ENCODE measurements around the gene PPFIA1. TPM values are rescaled to one million over a fixed set of nuclear protein-coding genes. Genes with fewer than 3 reads are reported as not detected.

The PPFIA1 gene
- total RNA-seq, 4 donors from 2014 or later = 50.9 to 57.9 (median 54.6) TPM

GRCh38 chr11:70394211-70394950 lies 123.9 kb downstream of the PPFIA1 start:
- no peaks in the 10 kb centered on the region for H3K27me3 ChIP-seq
- intact Hi-C loops (cut with DNase I) = no loop called here
- H3K36me3 ChIP-seq = no peaks in the 10 kb centered on the region
- no peak overlapping the region for H3K27ac ChIP-seq
- no peak overlapping the region for H3K4me3 ChIP-seq (replicated peaks in 1 of 3)
- WGBS, 2 donors = 94% methylated on average over 15 of the region's 15 CpGs
- no peaks in the 10 kb centered on the region for H3K9me3 ChIP-seq
- peaks cover 5 to 7% of the 10 kb centered on the region in 2 donors for H3K4me1 ChIP-seq
- DNase-seq = no peak
- no peak for TF ChIP-seq CTCF (IDR thresholded peaks at IDR 0.05)
- TF ChIP-seq POLR2A (IDR thresholded peaks at IDR 0.05) = no peak

- peak overlapping the region in 1 of 3 donors; percentile 95 for H3K4me3 ChIP-seq (replicated peaks in 1 of 3)
- H3K4me1 ChIP-seq = peaks cover 20 to 22% of the 10 kb centered on the region in 2 donors
- H3K9me3 ChIP-seq = no peaks in the 10 kb centered on the region
- peak overlapping the region in 2 of 3 donors; percentile 68 to 87 for H3K27ac ChIP-seq
- peak in 1 of 2 donors; percentile 19 for DNase-seq
- TF ChIP-seq CTCF (IDR thresholded peaks at IDR 0.05) (no peak), POLR2A (IDR thresholded peaks at IDR 0.05) (no peak)
- no peaks in the 10 kb centered on the region for H3K27me3 ChIP-seq
- intact Hi-C loops (cut with DNase I) = loop anchor here (5.0 kb wide), 1 partner anchor 120 kb away; no protein-coding TSS in a partner anchor
- no peaks in the 10 kb centered on the region for H3K36me3 ChIP-seq
- 43 to 51% methylated on average over 18 of the region's 18 CpGs for WGBS, 2 donors
Measured at GRCh38 chr11:70397336-70397982, 127.0 kb downstream of the PPFIA1 start.

- H3K4me3 ChIP-seq (replicated peaks in 1 of 3) = peak within 1 kb of the TSS; percentile 93 to 97 (median 95)
- DNase-seq = peak; percentile 77 to 80
- 0% methylated on average over 6 to 16 of the region's 93 CpGs for WGBS, 2 donors
- TF ChIP-seq CTCF (IDR thresholded peaks at IDR 0.05) (no peak), POLR2A (IDR thresholded peaks at IDR 0.05) (peak in 1 of 2 donors; percentile 73)
- intact Hi-C loops (cut with DNase I) = loop anchor here (5.0 kb wide), 1 partner anchor 121 kb away; no protein-coding TSS in a partner anchor
- peak within 1 kb of the TSS; percentile 36 to 87 (median 68) for H3K27ac ChIP-seq
- no peaks in the 10 kb centered on the region for H3K27me3 ChIP-seq
- H3K36me3 ChIP-seq = no peaks in the 10 kb centered on the region
- H3K9me3 ChIP-seq = no peaks in the 10 kb centered on the region
- H3K4me1 ChIP-seq = peaks cover 20 to 26% of the 10 kb centered on the region in 2 donors
Measured at GRCh38 chr11:70397983-70398833, 127.7 kb downstream of the PPFIA1 start, which contains the start of gene CTTN. TSS of gene CTTN (plus strand) at chr11:70398529. CDS start at chr11:70407298, 8,769 bp downstream.

- peak; percentile 48 to 57 for DNase-seq
- H3K27ac ChIP-seq = peak overlapping the region; percentile 36 to 87 (median 68)
- H3K9me3 ChIP-seq = no peaks in the 10 kb centered on the region
- intact Hi-C loops (cut with DNase I) = loop anchor here (5.0 kb wide), 1 partner anchor 122 kb away; no protein-coding TSS in a partner anchor
- 4 to 5% methylated on average over 35 to 39 of the region's 42 CpGs for WGBS, 2 donors
- TF ChIP-seq POLR2A (IDR thresholded peaks at IDR 0.05) (no peak), CTCF (IDR thresholded peaks at IDR 0.05) (no peak)
- no peaks in the 10 kb centered on the region for H3K36me3 ChIP-seq
- H3K27me3 ChIP-seq = no peaks in the 10 kb centered on the region
- H3K4me1 ChIP-seq = peaks cover 20 to 26% of the 10 kb centered on the region in 2 donors
- peak overlapping the region; percentile 93 to 97 (median 95) for H3K4me3 ChIP-seq (replicated peaks in 1 of 3)
Measured at GRCh38 chr11:70398834-70399680, 128.6 kb downstream of the PPFIA1 start.
